K562 (cell line): ENCODE measurements around the gene SYCP3. TPM values are rescaled to one million over a fixed set of nuclear protein-coding genes. Genes with fewer than 3 reads are reported as not detected.

ENCODE experiments used
- ATAC-seq: fragments of 200-7000 bp; cut with Tn5 transposase; 3 replicates; pipeline ENCODE4 v1.9.1; 2020; ENCODE audit warnings: moderate library complexity
- BruUV-seq: library from RNA; stranded (reverse); fragments of 400-500 nt; replicated peaks from 2 replicates; lab custom pipeline; 2021; lab: Mats Ljungman, UMichigan
- CTCF ChIA-PET: fragments of 300-600 bp; formaldehyde crosslinking; extraction: SDS; loops from one replicate; lab custom pipeline; 2021; ENCODE audit warnings: low intra/inter-chr PET ratio; lab: Yijun Ruan, JAX
- POLR2A ChIA-PET: fragments of 300-600, 350-650 bp; sonication (Branson Sonifier 250); formaldehyde crosslinking; extraction: SDS; loops from one replicate; lab custom pipeline; 2021; ENCODE audit warnings: antibody characterized with exemption, inconsistent platforms; lab: Yijun Ruan, JAX
- DNase-seq, 4 experiments: peaks; one replicate each; pipeline versions ENCODE4 v3.0.0 to v3.0.0-alpha.2; 2011 to 2018; ENCODE audit warnings: low spot score in 3 of 4, mixed read lengths in 3 of 4; ENCODE audit errors: extremely low read depth in 1 of 4
- FAIRE-seq: peaks from 2 replicates; lab custom pipeline; 2011; peaks lifted over from hg19 to GRCh38; lab: Jason Lieb, UNC
- H2AFZ ChIP-seq: 2 replicates; pipeline ENCODE4 v1.6.0; 2011; ENCODE audit warnings: low read depth, low read length, control low read depth, inconsistent platforms
- H3K27ac ChIP-seq: fragments of 200-600 bp; 3 replicates; pipeline ENCODE4 v1.8.0; 2011; ENCODE audit warnings: low read depth, mild to moderate bottlenecking, control low read depth, inconsistent platforms, low read length, moderate library complexity, mixed read lengths; ENCODE audit errors: extremely low read depth
- H3K27me3 ChIP-seq, 2 experiments: fragments of 300-600 bp in 1 of 2; 2 replicates in 1 of 2; 3 replicates in 1 of 2; pipeline versions ENCODE4 v1.6.0 to v1.8.0; 2011; ENCODE audit warnings: inconsistent platforms in 2 of 2, low read length in 2 of 2, mild to moderate bottlenecking in 1 of 2, mixed read lengths in 1 of 2, moderate library complexity in 1 of 2; ENCODE audit not compliant: control insufficient read depth in 2 of 2, insufficient read depth in 2 of 2
- H3K36me3 ChIP-seq: fragments of 300-600 bp; 3 replicates; pipeline ENCODE4 v1.8.0; 2011; ENCODE audit warnings: mild to moderate bottlenecking, low read length, inconsistent platforms; ENCODE audit not compliant: control insufficient read depth, insufficient read depth
- H3K4me1 ChIP-seq, 2 experiments: fragments of 200-600 bp in 1 of 2; replicated peaks in 1 of 2; 2 replicates in 1 of 2; 3 replicates in 1 of 2; pipeline versions ENCODE4 v1.5.1 to v1.8.0; 2011; ENCODE audit warnings: inconsistent platforms in 2 of 2, low read length in 2 of 2, mild to moderate bottlenecking in 1 of 2, mixed read lengths in 1 of 2, moderate library complexity in 1 of 2; ENCODE audit not compliant: control insufficient read depth in 2 of 2, insufficient read depth in 2 of 2
- H3K4me2 ChIP-seq: 2 replicates; pipeline ENCODE4 v1.6.1; 2011; ENCODE audit warnings: low read length, control low read depth, inconsistent platforms, mixed read lengths; ENCODE audit not compliant: insufficient read depth
- H3K4me3 ChIP-seq: fragments of 200-600 bp; sonication (generic), shearing (Covaris generic); 2 replicates; pipeline ENCODE4 v1.5.1; 2016; ENCODE audit warnings: control low read depth, inconsistent platforms
- H3K79me2 ChIP-seq: fragments of 200-600 bp; 3 replicates; pipeline ENCODE4 v1.8.0; 2011; ENCODE audit warnings: low read length, inconsistent platforms; ENCODE audit not compliant: control insufficient read depth, insufficient read depth
- H3K9ac ChIP-seq, 2 experiments: 2 replicates each; pipeline versions ENCODE4 v1.6.0 to v1.6.1; 2011; ENCODE audit warnings: low read depth in 2 of 2, low read length in 2 of 2, control low read depth in 1 of 2, inconsistent platforms in 1 of 2, mild to moderate bottlenecking in 1 of 2, mixed read lengths in 1 of 2; ENCODE audit not compliant: insufficient read depth in 1 of 2
- H3K9me1 ChIP-seq: one replicate; pipeline ENCODE4 v1.6.0; 2011; ENCODE audit warnings: inconsistent platforms, mild to moderate bottlenecking, low read length, moderate library complexity; ENCODE audit not compliant: control insufficient read depth, insufficient read depth
- H3K9me3 ChIP-seq: replicated peaks from 2 replicates; pipeline ENCODE4 v1.5.1; 2011; ENCODE audit warnings: low read depth, low read length, inconsistent platforms; ENCODE audit not compliant: control insufficient read depth, insufficient read depth
- H4K20me1 ChIP-seq: replicated peaks from 2 replicates; pipeline ENCODE4 v1.6.1; 2011; ENCODE audit warnings: low read length, inconsistent platforms, mixed read lengths; ENCODE audit not compliant: control insufficient read depth, insufficient read depth
- HNRNPL ChIP-seq: fragments of 200-400 bp; formaldehyde crosslinking; IDR thresholded peaks from 2 replicates; pipeline ENCODE4 v1.6.1; 2017; ENCODE audit warnings: low read depth, mild to moderate bottlenecking, low read length
- MAZ ChIP-seq, 2 experiments: fragments of 450-650 bp in 1 of 2; sonication (generic) in 1 of 2; formaldehyde crosslinking; IDR thresholded peaks in 1 of 2; conservative IDR thresholded peaks in 1 of 2; 2 replicates each; pipeline versions ENCODE4 v1.4.0 to v1.5.0; 2020; ENCODE audit warnings: mild to moderate bottlenecking in 1 of 2, missing genetic modification reagents in 1 of 2
- MIER1 ChIP-seq: fragments of 450-650 bp; IDR thresholded peaks from 2 replicates; pipeline ENCODE4 v1.6.1; 2016; ENCODE audit warnings: antibody characterized with exemption, mild to moderate bottlenecking, low read depth
- SRSF3 ChIP-seq: fragments of 200-400 bp; formaldehyde crosslinking; IDR thresholded peaks from 2 replicates; pipeline ENCODE4 v1.6.1; 2016; ENCODE audit warnings: mild to moderate bottlenecking, low read length, moderate library complexity; ENCODE audit not compliant: insufficient read depth
- ZBED1 ChIP-seq: IDR thresholded peaks from 2 replicates; pipeline ENCODE4 v1.6.1; 2014
- ZFPM2 ChIP-seq: fragments of 250-450 bp; sonication (Bioruptor Pico); IDR thresholded peaks from 2 replicates; pipeline ENCODE4 v1.5.1; 2022; ENCODE audit warnings: mild to moderate bottlenecking
- ZNF277 ChIP-seq: fragments of 250-450 bp; sonication (Bioruptor Pico); IDR thresholded peaks from 2 replicates; pipeline ENCODE4 v1.8.0; 2022; ENCODE audit warnings: inconsistent platforms, mild to moderate bottlenecking, moderate library complexity, borderline replicate concordance
- WGBS: fragments of 100-300 bp; shearing (Covaris generic); methylation state at CpG from one replicate; pipeline ENCODE4 v1.1.6; 2016; ENCODE audit warnings: low coverage, mixed read lengths; ENCODE audit not compliant: insufficient coverage; ENCODE audit errors: missing lambda C conversion rate; 5-methylcytosine and 5-hydroxymethylcytosine counted together
- in situ Hi-C: fragments of 300-500 bp; cut with MboI; formaldehyde crosslinking; loops from 4 replicates; pipeline ENCODE4 v1.15.0; 2018; ENCODE audit warnings: inconsistent platforms, mixed read lengths
- intact Hi-C: fragments of 100-400 bp; cut with micrococcal nuclease; formaldehyde crosslinking; loops from 2 replicates; pipeline ENCODE4 v1.14.2; 2022
- polyA plus RNA-seq, 8 experiments: library from polyadenylated mRNA; depleted of rRNA in 4 of 8; stranded (reverse) in 5 of 8; unstranded in 3 of 8; fragments of >200 nt; fragmentation: Nextera tagmentation in 2 of 8; fragmentation: Illumina TruSeq in 1 of 8; extraction: Ambion mirVana in 2 of 8; extraction: Trizol in 1 of 8; gene quantifications; 2 replicates each; pipeline versions ENCODE4 v1.2.1 to v1.2.3, GENCODE V29; 2011 to 2014; ENCODE audit warnings: inconsistent platforms in 1 of 8, missing spikeins in 1 of 8
- total RNA-seq, 7 experiments: library from RNA; depleted of rRNA in 6 of 7; stranded (reverse); fragments of >200 nt in 6 of 7; fragmentation: Illumina TruSeq in 2 of 7; extraction: Trizol in 2 of 7; gene quantifications; 2 replicates each; pipeline versions ENCODE4 v1.2.1 to v1.2.3, GENCODE V29; 2011 to 2021; ENCODE audit warnings: low replicate concordance in 1 of 7

The SYCP3 gene
- total and polyA plus RNA-seq, 9 of the 15 experiments (the other 6 are each of a cell fraction or from before 2014, with no cell fraction given), result 0.11 to 0.25 (median 0.22) TPM; not detected in 4

GRCh38 chr12:101746661-101747060 lies 7.4 kb upstream of the SYCP3 start:
- POLR2A ChIA-PET, result interaction anchor here (1.1 to 1.6 kb wide), 2 partner anchors 13 to 27 kb away, joined by 3 to 5 read pairs; no protein-coding TSS in a partner anchor

More at GRCh38 chr12:101746661-101747060, 7.4 kb upstream of the SYCP3 start:
- no TSS peak for BruUV-seq
- H3K9ac ChIP-seq, result no peak overlapping the region
- in situ Hi-C loops, result no loop called here
- H3K9me1 ChIP-seq, result no peaks in the 10 kb centered on the region
- no peak for ATAC-seq
- CTCF ChIA-PET, result no interaction called here
- H3K4me3 ChIP-seq, result no peak overlapping the region
- H3K4me1 ChIP-seq, result no peaks in the 10 kb centered on the region
- no peaks in the 10 kb centered on the region for H4K20me1 ChIP-seq
- no peak overlapping the region for H3K27ac ChIP-seq
- peaks cover 87% of the 10 kb centered on the region for H3K36me3 ChIP-seq
- no peak for FAIRE-seq
- H2AFZ ChIP-seq, result no peak overlapping the region
- intact Hi-C loops, result no loop called here
- no peak overlapping the region for H3K4me2 ChIP-seq
- no peaks in the 10 kb centered on the region for H3K9me3 ChIP-seq
- no peaks in the 10 kb centered on the region for H3K27me3 ChIP-seq
- DNase-seq, result no peak
- 73% methylated on average over 1 of the region's 1 CpG for WGBS
- H3K79me2 ChIP-seq, result no peaks in the 10 kb centered on the region
- no peak for TF ChIP-seq HNRNPL
- TF ChIP-seq MIER1, result no peak
- no peak for TF ChIP-seq ZBED1
- no peak for TF ChIP-seq ZNF277
- no peak for TF ChIP-seq SRSF3
- no peak for TF ChIP-seq ZFPM2 (CRISPR knock-in tag)
- TF ChIP-seq MAZ (CRISPR knock-in tag; conservative IDR thresholded peaks at IDR 0.05 in 1 of 2, IDR thresholded peaks at IDR 0.05 in 1 of 2), result no peak
